HCEC 1CT (cell line): ENCODE data around the gene APOB.

Source experiments
- DNase-seq: peaks from one replicate; pipeline ENCODE4 v3.0.0-alpha.2; 2017

The APOB gene

GRCh38 chr2:21043744-21044532 is at the start of gene APOB:
TSS of gene APOB (minus strand) at chr2:21044073. CDS start at chr2:21043945, 128 bp downstream.
- DNase-seq, result no peak

- DNase-seq, result no peak
Measured at GRCh38 chr2:21092308-21092869, 48.5 kb upstream of the APOB start.

- DNase-seq, result no peak
Measured at GRCh38 chr2:21084401-21084800, 40.5 kb upstream of the APOB start.

- no peak for DNase-seq
Measured at GRCh38 chr2:21083482-21083881, 39.6 kb upstream of the APOB start.

- no peak for DNase-seq
Measured at GRCh38 chr2:21078296-21078695, 34.4 kb upstream of the APOB start.

- DNase-seq, result no peak
Measured at GRCh38 chr2:21072477-21073242, 28.8 kb upstream of the APOB start.

GRCh38 chr2:21070341-21071257 is 26.7 kb upstream of the APOB start:
- DNase-seq, result no peak

- DNase-seq, result no peak
Measured at GRCh38 chr2:21069746-21070340, 26.0 kb upstream of the APOB start.

- no peak for DNase-seq
Measured at GRCh38 chr2:21067859-21068537, 24.1 kb upstream of the APOB start.

- DNase-seq, result no peak
Measured at GRCh38 chr2:21067125-21067524, 23.3 kb upstream of the APOB start.

GRCh38 chr2:21059885-21060610 is 16.2 kb upstream of the APOB start:
- DNase-seq, result no peak

- DNase-seq, result no peak
Measured at GRCh38 chr2:21057097-21057496, 13.2 kb upstream of the APOB start.

- no peak for DNase-seq
Measured at GRCh38 chr2:21055879-21056790, 12.3 kb upstream of the APOB start.

GRCh38 chr2:21055451-21055850 is 11.6 kb upstream of the APOB start:
- no peak for DNase-seq

- DNase-seq, result no peak
Measured at GRCh38 chr2:21054011-21054410, 10.1 kb upstream of the APOB start.

- DNase-seq, result no peak
Measured at GRCh38 chr2:21052044-21052443, 8.2 kb upstream of the APOB start.

- DNase-seq, result no peak
Measured at GRCh38 chr2:21050164-21050563, 6.3 kb upstream of the APOB start.

- no peak for DNase-seq
Measured at GRCh38 chr2:21047141-21048009, 3.5 kb upstream of the APOB start.

- DNase-seq, result no peak
Measured at GRCh38 chr2:21046506-21046905, 2.6 kb upstream of the APOB start.
